ENCODE results near the gene WDR7.

The WDR7 gene

DNA sequence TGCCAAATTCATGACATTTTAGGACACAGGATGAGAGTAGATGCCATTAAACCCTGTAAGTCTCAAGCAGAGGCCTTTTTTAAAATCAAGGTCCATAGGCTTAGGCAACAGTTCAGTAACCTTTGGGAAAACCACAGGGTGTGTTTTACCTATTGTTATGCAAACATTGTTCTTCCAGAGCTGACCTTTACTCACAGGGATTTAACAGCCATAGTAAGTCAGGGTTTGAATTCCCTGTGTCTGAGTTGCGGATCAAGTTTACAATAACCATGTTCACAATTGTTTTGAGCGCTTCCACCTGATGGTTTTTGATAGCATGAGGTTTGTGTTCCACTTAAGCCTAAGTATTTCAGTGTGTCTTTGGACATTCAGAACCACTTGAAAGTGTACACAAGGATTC is 335.7 kb downstream of the WDR7 start:
- Histone ChIP-seq H3K9ac (ENCODE audit: low read length) (no peak overlapping the region), H3K36me3 (replicated peaks; ENCODE audit: insufficient read depth, low read length) (no peaks in the 10 kb centered on the region), H3K9me3 (replicated peaks; ENCODE audit: insufficient read depth, low read length) (no peaks in the 10 kb centered on the region), H4K20me1 (ENCODE audit: insufficient read depth, low read length) (no peaks in the 10 kb centered on the region), H2AFZ (ENCODE audit: low read length) (no peak overlapping the region), H3K79me2 (ENCODE audit: low read length) (no peaks in the 10 kb centered on the region), H3K4me2 (ENCODE audit: low read depth, low read length) (no peak overlapping the region), H3K9me2 (replicated peaks; ENCODE audit: insufficient read depth, low read length) (no peaks in the 10 kb centered on the region), H3K4me1 (ENCODE audit: low read length) (no peaks in the 10 kb centered on the region), H3F3A (ENCODE audit: insufficient read depth, low read length) (no peaks in the 10 kb centered on the region), H3K4me3 (ENCODE audit: low read length) (no peak overlapping the region), H3K27me3 (replicated peaks; ENCODE audit: insufficient read depth, low read length) (no peaks in the 10 kb centered on the region), H3K27ac (ENCODE audit: low read length) (no peak overlapping the region)
- no peak for TF ChIP-seq EZH2 (optimal IDR thresholded peaks at IDR 0.05; ENCODE audit: low read depth, low read length)
- TF ChIP-seq EZH2phosphoT487 (IDR thresholded peaks at IDR 0.05; ENCODE audit: low read length) = no peak
- TF ChIP-seq, protein P1, sequence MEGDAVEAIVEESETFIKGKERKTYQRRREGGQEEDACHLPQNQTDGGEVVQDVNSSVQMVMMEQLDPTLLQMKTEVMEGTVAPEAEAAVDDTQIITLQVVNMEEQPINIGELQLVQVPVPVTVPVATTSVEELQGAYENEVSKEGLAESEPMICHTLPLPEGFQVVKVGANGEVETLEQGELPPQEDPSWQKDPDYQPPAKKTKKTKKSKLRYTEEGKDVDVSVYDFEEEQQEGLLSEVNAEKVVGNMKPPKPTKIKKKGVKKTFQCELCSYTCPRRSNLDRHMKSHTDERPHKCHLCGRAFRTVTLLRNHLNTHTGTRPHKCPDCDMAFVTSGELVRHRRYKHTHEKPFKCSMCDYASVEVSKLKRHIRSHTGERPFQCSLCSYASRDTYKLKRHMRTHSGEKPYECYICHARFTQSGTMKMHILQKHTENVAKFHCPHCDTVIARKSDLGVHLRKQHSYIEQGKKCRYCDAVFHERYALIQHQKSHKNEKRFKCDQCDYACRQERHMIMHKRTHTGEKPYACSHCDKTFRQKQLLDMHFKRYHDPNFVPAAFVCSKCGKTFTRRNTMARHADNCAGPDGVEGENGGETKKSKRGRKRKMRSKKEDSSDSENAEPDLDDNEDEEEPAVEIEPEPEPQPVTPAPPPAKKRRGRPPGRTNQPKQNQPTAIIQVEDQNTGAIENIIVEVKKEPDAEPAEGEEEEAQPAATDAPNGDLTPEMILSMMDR (IDR thresholded peaks at IDR 0.05; ENCODE audit: low read length) = no peak
- DNase-seq = no peak

DNA sequence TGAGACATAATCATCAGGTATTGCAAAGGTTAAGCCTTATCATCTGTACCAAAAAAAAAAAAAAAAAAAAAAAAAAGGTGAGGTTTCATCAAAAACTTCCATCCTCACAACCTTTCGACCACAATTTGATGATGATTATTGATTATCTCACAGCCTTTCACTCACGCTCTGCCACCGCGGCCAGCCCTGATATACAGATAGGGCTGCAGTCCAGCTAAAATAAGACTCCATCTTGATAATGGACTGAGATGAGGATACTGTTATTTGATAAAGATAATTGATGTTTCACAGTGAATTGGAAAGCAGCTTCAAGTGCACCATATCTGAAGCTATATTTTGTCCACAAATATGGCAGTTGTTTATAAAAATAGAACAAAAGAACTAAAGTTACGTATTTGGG is 336.1 kb downstream of the WDR7 start:
- DNase-seq = no peak
- no peaks in the 10 kb centered on the region for H3K4me1 ChIP-seq (ENCODE audit: low read length)
- H3F3A ChIP-seq (ENCODE audit: insufficient read depth, low read length) = no peaks in the 10 kb centered on the region
- H3K9me2 ChIP-seq (replicated peaks; ENCODE audit: insufficient read depth, low read length) = no peaks in the 10 kb centered on the region
- no peak overlapping the region for H3K27ac ChIP-seq (ENCODE audit: low read length)
- H3K27me3 ChIP-seq (replicated peaks; ENCODE audit: insufficient read depth, low read length) = no peaks in the 10 kb centered on the region
- no peak overlapping the region for H3K9ac ChIP-seq (ENCODE audit: low read length)
- no peak overlapping the region for H3K4me3 ChIP-seq (ENCODE audit: low read length)
- no peaks in the 10 kb centered on the region for H3K9me3 ChIP-seq (replicated peaks; ENCODE audit: insufficient read depth, low read length)
- no peaks in the 10 kb centered on the region for H3K36me3 ChIP-seq (replicated peaks; ENCODE audit: insufficient read depth, low read length)
- H2AFZ ChIP-seq (ENCODE audit: low read length) = no peak overlapping the region
- no peak overlapping the region for H3K4me2 ChIP-seq (ENCODE audit: low read depth, low read length)
- no peak for TF ChIP-seq EZH2 (optimal IDR thresholded peaks at IDR 0.05; ENCODE audit: low read depth, low read length)
- TF ChIP-seq, protein P1 (IDR thresholded peaks at IDR 0.05; ENCODE audit: low read length) = no peak
- no peaks in the 10 kb centered on the region for H3K79me2 ChIP-seq (ENCODE audit: low read length)
- no peaks in the 10 kb centered on the region for H4K20me1 ChIP-seq (ENCODE audit: insufficient read depth, low read length)

DNA sequence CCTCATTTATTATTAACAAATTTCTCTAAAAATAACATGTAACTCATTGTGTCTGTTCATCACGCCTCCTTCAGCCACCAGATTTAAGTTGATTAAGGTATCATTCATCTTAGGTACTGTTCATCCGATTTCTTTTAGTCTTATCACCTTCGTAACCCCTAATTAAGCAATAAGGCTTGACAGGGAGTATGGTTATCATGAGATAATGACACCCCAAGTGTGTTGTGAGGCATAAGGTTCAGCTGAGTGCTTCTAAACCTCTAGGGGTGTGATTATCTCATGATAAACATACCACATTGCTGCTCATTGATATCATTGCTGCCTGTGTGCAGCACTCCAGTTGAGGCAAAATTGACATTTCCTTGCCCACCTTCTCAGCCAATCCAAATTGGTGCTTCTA is 336.9 kb downstream of the WDR7 start:
- no peaks in the 10 kb centered on the region for H3K36me3 ChIP-seq (replicated peaks; ENCODE audit: insufficient read depth, low read length)
- no peaks in the 10 kb centered on the region for H3K9me2 ChIP-seq (replicated peaks; ENCODE audit: insufficient read depth, low read length)
- H3K27me3 ChIP-seq (replicated peaks; ENCODE audit: insufficient read depth, low read length) = no peaks in the 10 kb centered on the region
- H3F3A ChIP-seq (ENCODE audit: insufficient read depth, low read length) = no peaks in the 10 kb centered on the region
- no peaks in the 10 kb centered on the region for H3K4me1 ChIP-seq (ENCODE audit: low read length)
- no peak for DNase-seq
- H2AFZ ChIP-seq (ENCODE audit: low read length) = no peak overlapping the region
- H3K4me2 ChIP-seq (ENCODE audit: low read depth, low read length) = no peak overlapping the region
- TF ChIP-seq EZH2phosphoT487 (IDR thresholded peaks at IDR 0.05; ENCODE audit: low read length) (no peak), EZH2 (optimal IDR thresholded peaks at IDR 0.05; ENCODE audit: low read depth, low read length) (no peak)
- TF ChIP-seq, protein P1 (IDR thresholded peaks at IDR 0.05; ENCODE audit: low read length) = no peak
- H3K4me3 ChIP-seq (ENCODE audit: low read length) = no peak overlapping the region
- H4K20me1 ChIP-seq (ENCODE audit: insufficient read depth, low read length) = no peaks in the 10 kb centered on the region
- no peaks in the 10 kb centered on the region for H3K79me2 ChIP-seq (ENCODE audit: low read length)
- H3K27ac ChIP-seq (ENCODE audit: low read length) = no peak overlapping the region
- H3K9me3 ChIP-seq (replicated peaks; ENCODE audit: insufficient read depth, low read length) = no peaks in the 10 kb centered on the region
- no peak overlapping the region for H3K9ac ChIP-seq (ENCODE audit: low read length)
